Stromal cell of bone marrow (primary cell): ENCODE results near the gene FZD8.
"Not testable (repeated sequence)": the region's sequence is repeated elsewhere in the genome, so short reads cannot be mapped to it uniquely, and the experiment has no call there.

ENCODE experiments used
- DNase-seq: peaks from one replicate; pipeline ENCODE4 v3.0.0-alpha.2; 2012; ENCODE audit warnings: low read depth

FZD8 gene

GRCh38 chr10:35642035-35642792 lies at the start of gene FZD8:
TSS of gene FZD8 (minus strand) at chr10:35642296. CDS start at chr10:35641429, 867 bp downstream.
- DNase-seq = peak; percentile 88

GRCh38 chr10:35691522-35692236 lies 49.6 kb upstream of the FZD8 start:
- no peak for DNase-seq

GRCh38 chr10:35690534-35690933 lies 48.4 kb upstream of the FZD8 start:
- no peak for DNase-seq

GRCh38 chr10:35685858-35686257 lies 43.8 kb upstream of the FZD8 start:
- DNase-seq = not testable (repeated sequence)

GRCh38 chr10:35685402-35685801 lies 43.3 kb upstream of the FZD8 start:
- DNase-seq = no peak

GRCh38 chr10:35684586-35684985 lies 42.5 kb upstream of the FZD8 start:
- DNase-seq = no peak

GRCh38 chr10:35675846-35676245 lies 33.8 kb upstream of the FZD8 start:
- no peak for DNase-seq

- no peak for DNase-seq
Observed at GRCh38 chr10:35674843-35675242, 32.7 kb upstream of the FZD8 start.

- no peak for DNase-seq
Observed at GRCh38 chr10:35668865-35669650, 27.0 kb upstream of the FZD8 start.

GRCh38 chr10:35667971-35668370 lies 25.9 kb upstream of the FZD8 start:
- no peak for DNase-seq

GRCh38 chr10:35667270-35667889 lies 25.3 kb upstream of the FZD8 start:
- no peak for DNase-seq

GRCh38 chr10:35661236-35661635 lies 19.1 kb upstream of the FZD8 start:
- no peak for DNase-seq

- DNase-seq = no peak
Observed at GRCh38 chr10:35659456-35659855, 17.4 kb upstream of the FZD8 start.

- no peak for DNase-seq
Observed at GRCh38 chr10:35657621-35658020, 15.5 kb upstream of the FZD8 start.

GRCh38 chr10:35652824-35653223 lies 10.7 kb upstream of the FZD8 start:
- no peak for DNase-seq

- no peak for DNase-seq
Observed at GRCh38 chr10:35650894-35651293, 8.8 kb upstream of the FZD8 start.

- DNase-seq = no peak
Observed at GRCh38 chr10:35644050-35644950, 2.2 kb upstream of the FZD8 start.

GRCh38 chr10:35643151-35644049 lies 1.3 kb upstream of the FZD8 start:
- DNase-seq = peak; percentile 57

GRCh38 chr10:35642793-35643114 lies 658 bp upstream of the FZD8 start:
- no peak for DNase-seq

GRCh38 chr10:35641676-35642034 lies 441 bp downstream of the FZD8 start:
- no peak for DNase-seq
